ENCODE data around the gene SH3GLB2. TPM values are rescaled to one million over a fixed set of nuclear protein-coding genes. Genes with fewer than 3 reads are reported as not detected.
"Not testable (repeated sequence)": the region's sequence is repeated elsewhere in the genome, so short reads cannot be mapped to it uniquely, and the experiment has no call there.

The SH3GLB2 gene
- total RNA-seq, 1 experiment from 2014 or later = 44.1 TPM

- Histone ChIP-seq H3K27ac (ENCODE audit: low read length) (no peak overlapping the region), H3K4me3 (ENCODE audit: low read length) (no peak overlapping the region), H2AFZ (ENCODE audit: low read length) (no peak overlapping the region), H3F3A (ENCODE audit: low read length, unreplicated experiment) (no peaks in the 10 kb centered on the region), H3K9me2 (replicated peaks; ENCODE audit: low read length) (no peaks in the 10 kb centered on the region), H3K4me1 (ENCODE audit: insufficient read depth, low read length) (no peaks in the 10 kb centered on the region), H4K20me1 (ENCODE audit: low read length) (no peaks in the 10 kb centered on the region), H3K79me2 (ENCODE audit: low read length) (no peaks in the 10 kb centered on the region), H3K27me3 (ENCODE audit: low read length) (no peaks in the 10 kb centered on the region), H3K9ac (ENCODE audit: low read length) (no peak overlapping the region), H3K36me3 (ENCODE audit: low read depth, low read length) (peaks cover 12% of the 10 kb centered on the region; the same call in 1 of the 2 replicates), H3K9me3 (ENCODE audit: low read length) (no peaks in the 10 kb centered on the region), H3K4me2 (ENCODE audit: low read length) (no peak overlapping the region)
- ATAC-seq = no peak
- DNase-seq = no peak
- BruUV-seq (replicated peaks) = no TSS peak
- TF ChIP-seq EZH2 (IDR thresholded peaks at IDR 0.05; ENCODE audit: low read length, unreplicated experiment) (no peak), CTCF (conservative IDR thresholded peaks at IDR 0.05; ENCODE audit: low read depth, low read length) (no peak), EZH2phosphoT487 (IDR thresholded peaks at IDR 0.05; ENCODE audit: borderline replicate concordance, low read length) (no peak)
- CTCF ChIA-PET = interaction anchor here (0.6 to 0.7 kb wide), 2 partner anchors 23 to 187 kb away, joined by 3 to 5 read pairs; partner anchors contain the start of genes ENDOG and SH3GLB2
- POLR2A ChIA-PET (ENCODE audit: unreplicated experiment) = interaction anchor here (0.6 kb wide), 1 partner anchor 23 kb away, joined by 3 read pairs; no protein-coding TSS in a partner anchor
- intact Hi-C loops (cut with micrococcal nuclease) = no loop called here
Measured at GRCh38 chr9:129005336-129005997, 22.7 kb downstream of the SH3GLB2 start.

GRCh38 chr9:129004173-129004572 lies 24.0 kb downstream of the SH3GLB2 start:
- ATAC-seq; H3K4me2 ChIP-seq (ENCODE audit: low read length); H3K27ac ChIP-seq (ENCODE audit: low read length); H3K9me2 ChIP-seq (replicated peaks; ENCODE audit: low read length); H3K4me1 ChIP-seq (ENCODE audit: insufficient read depth, low read length); CTCF ChIA-PET; H3K27me3 ChIP-seq (ENCODE audit: low read length); H3K9ac ChIP-seq (ENCODE audit: low read length); H3K9me3 ChIP-seq (ENCODE audit: low read length); H3F3A ChIP-seq (ENCODE audit: low read length, unreplicated experiment); POLR2A ChIA-PET (ENCODE audit: unreplicated experiment); DNase-seq; intact Hi-C loops (cut with micrococcal nuclease); H3K4me3 ChIP-seq (ENCODE audit: low read length); H3K79me2 ChIP-seq (ENCODE audit: low read length); H2AFZ ChIP-seq (ENCODE audit: low read length); H4K20me1 ChIP-seq (ENCODE audit: low read length); BruUV-seq (replicated peaks): not testable (repeated sequence)
- H3K36me3 ChIP-seq (ENCODE audit: low read depth, low read length) = peaks cover 12% of the 10 kb centered on the region; the same call in 1 of the 2 replicates

- POLR2A ChIA-PET (ENCODE audit: unreplicated experiment) = no interaction called here
- Histone ChIP-seq H3K9ac (ENCODE audit: low read length) (no peak overlapping the region), H4K20me1 (ENCODE audit: low read length) (no peaks in the 10 kb centered on the region), H3K4me3 (ENCODE audit: low read length) (no peak overlapping the region), H3F3A (ENCODE audit: low read length, unreplicated experiment) (no peaks in the 10 kb centered on the region), H3K27me3 (ENCODE audit: low read length) (no peaks in the 10 kb centered on the region), H3K36me3 (ENCODE audit: low read depth, low read length) (peaks cover 12% of the 10 kb centered on the region; the same call in 1 of the 2 replicates), H3K79me2 (ENCODE audit: low read length) (no peaks in the 10 kb centered on the region), H3K9me3 (ENCODE audit: low read length) (no peaks in the 10 kb centered on the region), H3K4me1 (ENCODE audit: insufficient read depth, low read length) (no peaks in the 10 kb centered on the region), H3K27ac (ENCODE audit: low read length) (no peak overlapping the region), H2AFZ (ENCODE audit: low read length) (no peak overlapping the region), H3K9me2 (replicated peaks; ENCODE audit: low read length) (no peaks in the 10 kb centered on the region), H3K4me2 (ENCODE audit: low read length) (no peak overlapping the region)
- no TSS peak for BruUV-seq (replicated peaks)
- CTCF ChIA-PET = no interaction called here
- intact Hi-C loops (cut with micrococcal nuclease) = no loop called here
- ATAC-seq (no peak), DNase-seq (no peak)
- TF ChIP-seq EZH2 (IDR thresholded peaks at IDR 0.05; ENCODE audit: low read length, unreplicated experiment) (no peak), CTCF (conservative IDR thresholded peaks at IDR 0.05; ENCODE audit: low read depth, low read length) (no peak), EZH2phosphoT487 (IDR thresholded peaks at IDR 0.05; ENCODE audit: borderline replicate concordance, low read length) (no peak)
Measured at GRCh38 chr9:129002992-129003391, 25.1 kb downstream of the SH3GLB2 start.
